CD4-positive, CD25-positive, alpha-beta regulatory T cell (primary cell): ENCODE results near the gene SECISBP2. TPM values are rescaled to one million over a fixed set of nuclear protein-coding genes. Genes with fewer than 3 reads are reported as not detected.
"Not testable (repeated sequence)": the region's sequence is repeated elsewhere in the genome, so short reads cannot be mapped to it uniquely, and the experiment has no call there.

Experiments used
- ATAC-seq, 2 donors: fragments of 150-1000 bp; cut with Tn5 transposase; one replicate each; pipeline ENCODE4 v1.10.0; 2021; ENCODE audit warnings: low read depth in 2 of 2, moderate number of reproducible peaks in 2 of 2, moderate library complexity in 1 of 2
- DNase-seq, 3 donors: peaks; one replicate each; pipeline versions ENCODE4 v3.0.0 to v3.0.0-alpha.2; 2012 to 2022; ENCODE audit warnings: mixed read lengths in 1 of 3
- H3K27ac ChIP-seq: one replicate; pipeline ENCODE4 v1.7.0; 2013; ENCODE audit warnings: mild to moderate bottlenecking, low read length; ENCODE audit not compliant: insufficient read depth, poor library complexity, severe bottlenecking
- H3K27me3 ChIP-seq: one replicate; pipeline ENCODE4 v1.7.0; 2013; ENCODE audit warnings: low read length; ENCODE audit not compliant: control insufficient read depth, insufficient read depth
- H3K36me3 ChIP-seq: one replicate; pipeline ENCODE4 v1.7.0; 2013; ENCODE audit warnings: mild to moderate bottlenecking, low read length, moderate library complexity; ENCODE audit not compliant: control insufficient read depth, insufficient read depth
- H3K4me1 ChIP-seq: 2 replicates; pipeline ENCODE4 v1.7.0; 2013; ENCODE audit warnings: mild to moderate bottlenecking, low read length; ENCODE audit not compliant: insufficient read depth, control insufficient read depth, poor library complexity, severe bottlenecking
- H3K4me3 ChIP-seq: one replicate; pipeline ENCODE4 v1.7.0; 2013; ENCODE audit warnings: low read depth, mild to moderate bottlenecking, low read length, moderate library complexity
- H3K9me3 ChIP-seq, 2 experiments: 1 replicate in 1 of 2; 2 replicates in 1 of 2; pipeline ENCODE4 v1.7.0; 2013; ENCODE audit warnings: low read length in 2 of 2, mild to moderate bottlenecking in 1 of 2, moderate library complexity in 1 of 2; ENCODE audit not compliant: control insufficient read depth in 2 of 2
- H3K27ac Mint-ChIP-seq, 3 donors: one replicate each; pipeline ENCODE4 v1.8.0; 2020 to 2022; ENCODE audit warnings: mild to moderate bottlenecking in 3 of 3, mixed read lengths in 3 of 3, moderate library complexity in 2 of 3
- H3K27me3 Mint-ChIP-seq: one replicate; pipeline ENCODE4 v1.8.0; 2022; ENCODE audit warnings: mild to moderate bottlenecking, mixed read lengths
- H3K36me3 Mint-ChIP-seq: one replicate; pipeline ENCODE4 v1.8.0; 2020; ENCODE audit warnings: mixed read lengths
- H3K4me1 Mint-ChIP-seq, 4 donors: one replicate each; pipeline ENCODE4 v1.8.0; 2020 to 2022; ENCODE audit warnings: mixed read lengths in 4 of 4, mild to moderate bottlenecking in 1 of 4
- H3K4me3 Mint-ChIP-seq, 4 donors: one replicate each; pipeline ENCODE4 v1.8.0; 2020 to 2022; ENCODE audit warnings: mild to moderate bottlenecking in 4 of 4, mixed read lengths in 4 of 4, moderate library complexity in 3 of 4
- H3K9me3 Mint-ChIP-seq, 7 donors: one replicate each; pipeline ENCODE4 v1.8.0; 2020 to 2022; ENCODE audit warnings: mixed read lengths in 7 of 7, mild to moderate bottlenecking in 3 of 7, moderate library complexity in 2 of 7
- polyA plus RNA-seq, 4 donors: library from polyadenylated mRNA; unstranded; fragments of 300-500 nt; fragmentation: Illumina TruSeq; gene quantifications; one replicate each; pipeline ENCODE4 v1.2.3, GENCODE V29; 2021
- total RNA-seq: library from RNA; stranded (reverse); gene quantifications from one replicate; pipeline ENCODE4 v1.2.3, GENCODE V29; 2022

SECISBP2 gene
- total and polyA plus RNA-seq, 5 donors from 2014 or later: 19.2 to 129 (median 26.6) TPM

- no peak overlapping the region for H3K4me3 Mint-ChIP-seq
- no peak overlapping the region for H3K27ac Mint-ChIP-seq
- Histone ChIP-seq H3K27me3 (no peaks in the 10 kb centered on the region), H3K9me3 (no peaks in the 10 kb centered on the region), H3K4me3 (no peak overlapping the region), H3K36me3 (no peaks in the 10 kb centered on the region), H3K27ac (no peak overlapping the region), H3K4me1 (no peaks in the 10 kb centered on the region)
- H3K9me3 Mint-ChIP-seq: no peaks in the 10 kb centered on the region
- peaks cover 0 to 14% (median 7%) of the 10 kb centered on the region in 4 donors for H3K4me1 Mint-ChIP-seq
- no peaks in the 10 kb centered on the region for H3K36me3 Mint-ChIP-seq
- ATAC-seq (no peak), DNase-seq (no peak)
- no peaks in the 10 kb centered on the region for H3K27me3 Mint-ChIP-seq
Measured at GRCh38 chr9:89368550-89368949, 50.2 kb downstream of the SECISBP2 start.

- ATAC-seq: no peak
- Mint-ChIP-seq H3K4me3 (no peak overlapping the region), H3K27me3 (no peaks in the 10 kb centered on the region), H3K9me3 (no peaks in the 10 kb centered on the region), H3K36me3 (no peaks in the 10 kb centered on the region), H3K4me1 (peaks cover 0 to 17% (median 9%) of the 10 kb centered on the region in 4 donors), H3K27ac (no peak overlapping the region)
- no peak for DNase-seq
- no peaks in the 10 kb centered on the region for H3K36me3 ChIP-seq
- no peak overlapping the region for H3K27ac ChIP-seq
- no peaks in the 10 kb centered on the region for H3K27me3 ChIP-seq
- no peaks in the 10 kb centered on the region for H3K4me1 ChIP-seq
- H3K4me3 ChIP-seq: no peak overlapping the region
- H3K9me3 ChIP-seq: no peaks in the 10 kb centered on the region
Measured at GRCh38 chr9:89368978-89369377, 50.7 kb downstream of the SECISBP2 start.

GRCh38 chr9:89370593-89370992, 52.3 kb downstream of the SECISBP2 start:
- Histone ChIP-seq H3K9me3 (no peaks in the 10 kb centered on the region), H3K4me3 (no peak overlapping the region), H3K4me1 (peaks cover 9% of the 10 kb centered on the region), H3K36me3 (no peaks in the 10 kb centered on the region), H3K27me3 (no peaks in the 10 kb centered on the region), H3K27ac (no peak overlapping the region)
- Mint-ChIP-seq H3K36me3 (no peaks in the 10 kb centered on the region), H3K4me1 (peaks cover 3 to 33% (median 17%) of the 10 kb centered on the region in 4 donors), H3K4me3 (no peak overlapping the region), H3K27me3 (no peaks in the 10 kb centered on the region), H3K9me3 (no peaks in the 10 kb centered on the region), H3K27ac (no peak overlapping the region)
- DNase-seq (no peak), ATAC-seq (no peak)

- not testable (repeated sequence) for H3K36me3 Mint-ChIP-seq, H3K4me3 ChIP-seq, ATAC-seq, H3K27me3 ChIP-seq, H3K27me3 Mint-ChIP-seq, H3K9me3 ChIP-seq, H3K27ac Mint-ChIP-seq, DNase-seq, H3K36me3 ChIP-seq, H3K4me3 Mint-ChIP-seq, H3K9me3 Mint-ChIP-seq
- peak overlapping the region; percentile 1 for H3K27ac ChIP-seq
- peaks cover 9 to 43% (median 19%) of the 10 kb centered on the region in 4 donors for H3K4me1 Mint-ChIP-seq
- peaks cover 14% of the 10 kb centered on the region for H3K4me1 ChIP-seq
Measured at GRCh38 chr9:89371791-89372190, 53.5 kb downstream of the SECISBP2 start.

- Histone ChIP-seq H3K4me3 (no peak overlapping the region), H3K27me3 (no peaks in the 10 kb centered on the region), H3K36me3 (peaks cover 4% of the 10 kb centered on the region), H3K27ac (peak overlapping the region; percentile 1), H3K4me1 (peaks cover 14% of the 10 kb centered on the region), H3K9me3 (no peaks in the 10 kb centered on the region)
- peaks cover 9 to 44% (median 19%) of the 10 kb centered on the region in 4 donors for H3K4me1 Mint-ChIP-seq
- peak overlapping the region; percentile 38 to 85 (median 62) for H3K27ac Mint-ChIP-seq
- DNase-seq (peak; percentile 39 to 57 (median 56)), ATAC-seq (peak; percentile 27 to 39)
- no peaks in the 10 kb centered on the region for H3K27me3 Mint-ChIP-seq
- H3K4me3 Mint-ChIP-seq: no peak overlapping the region
- no peaks in the 10 kb centered on the region for H3K9me3 Mint-ChIP-seq
- peaks cover 5% of the 10 kb centered on the region for H3K36me3 Mint-ChIP-seq
Measured at GRCh38 chr9:89372230-89372816, 54.0 kb downstream of the SECISBP2 start.

- Histone ChIP-seq H3K9me3 (no peaks in the 10 kb centered on the region), H3K4me3 (no peak overlapping the region), H3K36me3 (peaks cover 11% of the 10 kb centered on the region), H3K27ac (no peak overlapping the region), H3K27me3 (no peaks in the 10 kb centered on the region), H3K4me1 (peaks cover 14% of the 10 kb centered on the region)
- ATAC-seq (peak in 1 of 2 donors; percentile 4), DNase-seq (no peak)
- H3K4me1 Mint-ChIP-seq: peaks cover 11 to 44% (median 19%) of the 10 kb centered on the region in 4 donors
- H3K27me3 Mint-ChIP-seq: no peaks in the 10 kb centered on the region
- H3K27ac Mint-ChIP-seq: peak overlapping the region in 1 of 3 donors; percentile 85
- H3K9me3 Mint-ChIP-seq: no peaks in the 10 kb centered on the region
- peaks cover 12% of the 10 kb centered on the region for H3K36me3 Mint-ChIP-seq
- H3K4me3 Mint-ChIP-seq: peak overlapping the region in 2 of 4 donors; percentile 36 to 48
Measured at GRCh38 chr9:89372979-89373378, 54.7 kb downstream of the SECISBP2 start.

- Histone ChIP-seq H3K9me3 (no peaks in the 10 kb centered on the region), H3K27me3 (no peaks in the 10 kb centered on the region), H3K27ac (peak overlapping the region; percentile 42), H3K36me3 (peaks cover 23% of the 10 kb centered on the region), H3K4me1 (peaks cover 14% of the 10 kb centered on the region), H3K4me3 (no peak overlapping the region)
- Mint-ChIP-seq H3K27me3 (no peaks in the 10 kb centered on the region), H3K4me1 (peaks cover 12 to 42% (median 20%) of the 10 kb centered on the region in 4 donors), H3K27ac (peak overlapping the region in 2 of 3 donors; percentile 73 to 85), H3K4me3 (peak overlapping the region in 1 of 4 donors; percentile 9), H3K9me3 (no peaks in the 10 kb centered on the region), H3K36me3 (peaks cover 18% of the 10 kb centered on the region)
- no peak for ATAC-seq
- no peak for DNase-seq
Measured at GRCh38 chr9:89374176-89374575, 55.9 kb downstream of the SECISBP2 start.

GRCh38 chr9:89375191-89375760, 57.0 kb downstream of the SECISBP2 start:
- Mint-ChIP-seq H3K4me1 (peaks cover 12 to 46% (median 20%) of the 10 kb centered on the region in 4 donors), H3K4me3 (peak overlapping the region in 3 of 4 donors; percentile 2 to 74 (median 43))
- DNase-seq: peak in 2 of 3 donors; percentile 22 to 76

More at GRCh38 chr9:89375191-89375760, 57.0 kb downstream of the SECISBP2 start:
- no peaks in the 10 kb centered on the region for H3K9me3 ChIP-seq
- H3K27me3 ChIP-seq: no peaks in the 10 kb centered on the region
- peaks cover 14% of the 10 kb centered on the region for H3K4me1 ChIP-seq
- no peaks in the 10 kb centered on the region for H3K27me3 Mint-ChIP-seq
- peak overlapping the region; percentile 55 for H3K27ac ChIP-seq
- H3K9me3 Mint-ChIP-seq: no peaks in the 10 kb centered on the region
- H3K27ac Mint-ChIP-seq: peak overlapping the region; percentile 79 to 92 (median 80)
- no peak overlapping the region for H3K4me3 ChIP-seq
- peaks cover 30% of the 10 kb centered on the region for H3K36me3 ChIP-seq
- H3K36me3 Mint-ChIP-seq: peaks cover 22% of the 10 kb centered on the region
- peak; percentile 60 for ATAC-seq
